HG03457 (cell line): ENCODE data around the gene TRDMT1.

Source experiments
- ATAC-seq: cut with Tn5 transposase; IDR thresholded peaks from one replicate; pipeline ENCODE4 v1.9.1; 2021; ENCODE audit warnings: moderate number of reproducible peaks; ENCODE audit not compliant: unreplicated experiment

TRDMT1 gene

GRCh38 chr10:17213646-17214349, 12.3 kb upstream of the TRDMT1 start:
- ATAC-seq: no peak

GRCh38 chr10:17212802-17213221, 11.3 kb upstream of the TRDMT1 start:
- ATAC-seq: no peak

- no peak for ATAC-seq
Observed at GRCh38 chr10:17210361-17210760, 8.9 kb upstream of the TRDMT1 start.

- no peak for ATAC-seq
Observed at GRCh38 chr10:17209881-17210280, 8.4 kb upstream of the TRDMT1 start.

GRCh38 chr10:17209302-17209701, 7.8 kb upstream of the TRDMT1 start:
- ATAC-seq: no peak

- no peak for ATAC-seq
Observed at GRCh38 chr10:17208476-17208875, 7.0 kb upstream of the TRDMT1 start.

- ATAC-seq: peak; percentile 63
Observed at GRCh38 chr10:17206210-17206709, 4.8 kb upstream of the TRDMT1 start.

- no peak for ATAC-seq
Observed at GRCh38 chr10:17203416-17203815, 1.9 kb upstream of the TRDMT1 start.

- ATAC-seq: no peak
Observed at GRCh38 chr10:17202999-17203398, 1.5 kb upstream of the TRDMT1 start.

GRCh38 chr10:17202506-17202905, 1.0 kb upstream of the TRDMT1 start:
- ATAC-seq: no peak

- ATAC-seq: no peak
Observed at GRCh38 chr10:17201794-17202116, 283 bp upstream of the TRDMT1 start.

GRCh38 chr10:17200001-17200911, 1.2 kb downstream of the TRDMT1 start:
- no peak for ATAC-seq

- no peak for ATAC-seq
Observed at GRCh38 chr10:17199351-17199804, 2.1 kb downstream of the TRDMT1 start.

- ATAC-seq: no peak
Observed at GRCh38 chr10:17196573-17196972, 4.9 kb downstream of the TRDMT1 start.

- ATAC-seq: no peak
Observed at GRCh38 chr10:17196045-17196444, 5.4 kb downstream of the TRDMT1 start.

- no peak for ATAC-seq
Observed at GRCh38 chr10:17195083-17195482, 6.4 kb downstream of the TRDMT1 start.

- ATAC-seq: no peak
Observed at GRCh38 chr10:17190602-17191001, 10.9 kb downstream of the TRDMT1 start.

GRCh38 chr10:17188644-17189172, 12.8 kb downstream of the TRDMT1 start:
- ATAC-seq: no peak

- no peak for ATAC-seq
Observed at GRCh38 chr10:17185873-17186272, 15.6 kb downstream of the TRDMT1 start.

GRCh38 chr10:17183110-17183509, 18.4 kb downstream of the TRDMT1 start:
- ATAC-seq: no peak

GRCh38 chr10:17181751-17182150, 19.7 kb downstream of the TRDMT1 start:
- no peak for ATAC-seq

- no peak for ATAC-seq
Observed at GRCh38 chr10:17181110-17181509, 20.4 kb downstream of the TRDMT1 start.
